Panc1 (cell line): ENCODE measurements around the gene SBF2.

Experiments
- SIN3A ChIP-seq: IDR thresholded peaks from 2 replicates; pipeline ENCODE4 v1.6.1; 2012; ENCODE audit warnings: low read depth, mild to moderate bottlenecking, low read length, moderate library complexity, borderline replicate concordance; ENCODE audit not compliant: insufficient read depth
- TF ChIP-seq, protein P1 (sequence below): fragments of 450-650 bp; IDR thresholded peaks from 2 replicates; pipeline ENCODE4 v1.5.1; 2017; ENCODE audit warnings: mild to moderate bottlenecking

DNA sequence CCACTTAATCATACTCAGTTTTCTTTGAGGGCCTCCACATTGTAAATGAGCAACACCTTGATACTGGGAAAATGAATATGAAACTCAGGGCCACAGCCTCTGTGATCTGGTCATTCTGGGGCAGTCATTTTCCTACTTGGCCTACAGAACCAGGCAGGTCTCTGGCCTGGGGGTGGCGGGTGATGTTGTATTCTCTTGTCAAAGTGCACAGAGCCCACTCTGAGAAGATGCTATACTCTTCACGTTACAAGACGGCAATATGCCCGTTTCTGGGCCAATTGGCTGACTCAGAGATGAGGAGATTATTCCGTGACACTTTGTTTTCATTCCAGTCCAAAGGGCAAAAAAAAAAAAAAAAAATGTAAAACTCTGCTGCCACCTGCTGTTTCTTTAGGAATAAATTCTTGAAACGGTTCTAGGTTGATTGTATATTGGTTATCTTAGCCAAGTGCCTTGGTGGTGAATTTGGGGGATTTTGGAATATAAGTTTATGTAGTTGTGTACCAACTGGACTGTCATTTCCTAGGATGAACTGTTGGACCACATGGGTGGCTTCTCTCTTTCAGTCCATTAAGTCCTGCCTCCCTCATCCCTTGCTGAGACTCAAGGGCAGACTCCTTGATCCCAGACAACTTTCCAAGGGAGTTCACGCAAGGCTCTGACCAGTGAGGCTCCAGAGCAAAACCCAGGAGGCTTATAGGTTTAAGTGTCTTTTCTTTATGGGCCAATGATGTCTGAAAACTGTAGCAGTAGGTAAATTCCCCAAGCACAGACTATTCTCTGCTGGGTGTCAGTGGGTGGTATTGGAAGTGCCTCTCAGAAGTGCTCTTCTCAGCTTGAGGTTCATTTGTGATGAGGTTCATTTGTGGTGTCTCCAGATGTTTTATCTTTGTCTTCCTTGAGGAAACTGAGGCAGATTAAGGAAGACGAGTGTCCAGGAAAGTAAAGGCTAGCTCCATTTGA is 29.1 kb upstream of the SBF2 start:
- TF ChIP-seq, protein P1, sequence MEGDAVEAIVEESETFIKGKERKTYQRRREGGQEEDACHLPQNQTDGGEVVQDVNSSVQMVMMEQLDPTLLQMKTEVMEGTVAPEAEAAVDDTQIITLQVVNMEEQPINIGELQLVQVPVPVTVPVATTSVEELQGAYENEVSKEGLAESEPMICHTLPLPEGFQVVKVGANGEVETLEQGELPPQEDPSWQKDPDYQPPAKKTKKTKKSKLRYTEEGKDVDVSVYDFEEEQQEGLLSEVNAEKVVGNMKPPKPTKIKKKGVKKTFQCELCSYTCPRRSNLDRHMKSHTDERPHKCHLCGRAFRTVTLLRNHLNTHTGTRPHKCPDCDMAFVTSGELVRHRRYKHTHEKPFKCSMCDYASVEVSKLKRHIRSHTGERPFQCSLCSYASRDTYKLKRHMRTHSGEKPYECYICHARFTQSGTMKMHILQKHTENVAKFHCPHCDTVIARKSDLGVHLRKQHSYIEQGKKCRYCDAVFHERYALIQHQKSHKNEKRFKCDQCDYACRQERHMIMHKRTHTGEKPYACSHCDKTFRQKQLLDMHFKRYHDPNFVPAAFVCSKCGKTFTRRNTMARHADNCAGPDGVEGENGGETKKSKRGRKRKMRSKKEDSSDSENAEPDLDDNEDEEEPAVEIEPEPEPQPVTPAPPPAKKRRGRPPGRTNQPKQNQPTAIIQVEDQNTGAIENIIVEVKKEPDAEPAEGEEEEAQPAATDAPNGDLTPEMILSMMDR, result peak; percentile 83
- no peak for TF ChIP-seq SIN3A
